Measurements from ENCODE around the gene TMA7. TPM values are rescaled to one million over a fixed set of nuclear protein-coding genes. Genes with fewer than 3 reads are reported as not detected.

The TMA7 gene
- total RNA-seq, 4 donors from 2014 or later, result 115 to 279 (median 192) TPM

DNA sequence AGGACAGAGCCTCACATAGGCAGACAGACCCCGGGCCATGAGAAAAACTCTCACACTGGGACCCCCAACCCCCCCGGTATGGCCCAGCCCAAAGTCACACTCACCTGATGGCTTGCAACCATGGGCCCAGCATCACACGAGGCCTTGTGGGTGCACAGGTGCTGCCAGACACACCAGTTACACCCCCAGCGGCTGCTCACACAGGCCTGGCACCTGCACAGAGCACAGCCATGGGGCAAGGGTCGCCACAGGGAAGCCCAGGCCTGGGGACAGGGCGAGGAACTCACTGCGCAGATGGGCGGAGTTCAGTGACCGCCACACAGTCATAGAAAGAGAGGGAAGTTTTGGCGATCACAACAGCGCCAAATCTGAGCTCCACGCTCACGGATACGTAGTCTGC lies 19.5 kb upstream of the TMA7 start:
- no peak for DNase-seq
- Histone ChIP-seq H3K27ac (no peak overlapping the region), H3K9me3 (no peaks in the 10 kb centered on the region), H3K27me3 (no peaks in the 10 kb centered on the region), H3K4me1 (peaks cover 6 to 9% (median 8%) of the 10 kb centered on the region in 4 donors), H3K36me3 (no peaks in the 10 kb centered on the region), H3K4me3 (no peak overlapping the region)
- intact Hi-C loops (cut with DNase I; ENCODE audit: low total_unique reads), result no loop called here
- in situ Hi-C loops (cut with MboI; ENCODE audit: low pct_ligation_motif_present in 1 of 4, low pct_unique_long_range_greater_than_20kb in 1 of 4, low sequenced_read_pairs in 3 of 4), result no loop called here
- WGBS, 2 donors (ENCODE audit: low coverage in 1 of 2), result 87 to 90% methylated on average over 2 to 14 of the region's 14 CpGs
- TF ChIP-seq EP300 (IDR thresholded peaks at IDR 0.05; ENCODE audit: low read depth), result no peak
- TF ChIP-seq POLR2AphosphoS5 (IDR thresholded peaks at IDR 0.05), result no peak
- TF ChIP-seq, protein P1, sequence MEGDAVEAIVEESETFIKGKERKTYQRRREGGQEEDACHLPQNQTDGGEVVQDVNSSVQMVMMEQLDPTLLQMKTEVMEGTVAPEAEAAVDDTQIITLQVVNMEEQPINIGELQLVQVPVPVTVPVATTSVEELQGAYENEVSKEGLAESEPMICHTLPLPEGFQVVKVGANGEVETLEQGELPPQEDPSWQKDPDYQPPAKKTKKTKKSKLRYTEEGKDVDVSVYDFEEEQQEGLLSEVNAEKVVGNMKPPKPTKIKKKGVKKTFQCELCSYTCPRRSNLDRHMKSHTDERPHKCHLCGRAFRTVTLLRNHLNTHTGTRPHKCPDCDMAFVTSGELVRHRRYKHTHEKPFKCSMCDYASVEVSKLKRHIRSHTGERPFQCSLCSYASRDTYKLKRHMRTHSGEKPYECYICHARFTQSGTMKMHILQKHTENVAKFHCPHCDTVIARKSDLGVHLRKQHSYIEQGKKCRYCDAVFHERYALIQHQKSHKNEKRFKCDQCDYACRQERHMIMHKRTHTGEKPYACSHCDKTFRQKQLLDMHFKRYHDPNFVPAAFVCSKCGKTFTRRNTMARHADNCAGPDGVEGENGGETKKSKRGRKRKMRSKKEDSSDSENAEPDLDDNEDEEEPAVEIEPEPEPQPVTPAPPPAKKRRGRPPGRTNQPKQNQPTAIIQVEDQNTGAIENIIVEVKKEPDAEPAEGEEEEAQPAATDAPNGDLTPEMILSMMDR (IDR thresholded peaks at IDR 0.05), result no peak
- no peak for TF ChIP-seq POLR2A (IDR thresholded peaks at IDR 0.05)

GRCh38 chr3:48422272-48422671 lies 17.8 kb upstream of the TMA7 start:
- 87% methylated on average over 2 of the region's 3 CpGs; no CpG with 5 or more reads in 1 of the 2 donors for WGBS, 2 donors (ENCODE audit: low coverage in 1 of 2)
- Histone ChIP-seq H3K27me3 (no peaks in the 10 kb centered on the region), H3K4me3 (no peak overlapping the region), H3K27ac (no peak overlapping the region), H3K4me1 (peaks cover 22 to 26% (median 23%) of the 10 kb centered on the region in 4 donors), H3K9me3 (no peaks in the 10 kb centered on the region), H3K36me3 (no peaks in the 10 kb centered on the region)
- TF ChIP-seq, protein P1 (IDR thresholded peaks at IDR 0.05), result no peak
- no peak for TF ChIP-seq POLR2A (IDR thresholded peaks at IDR 0.05)
- no peak for TF ChIP-seq POLR2AphosphoS5 (IDR thresholded peaks at IDR 0.05)
- TF ChIP-seq EP300 (IDR thresholded peaks at IDR 0.05; ENCODE audit: low read depth), result no peak
- DNase-seq, result no peak
- intact Hi-C loops (cut with DNase I; ENCODE audit: low total_unique reads), result no loop called here
- in situ Hi-C loops (cut with MboI; ENCODE audit: low pct_ligation_motif_present in 1 of 4, low pct_unique_long_range_greater_than_20kb in 1 of 4, low sequenced_read_pairs in 3 of 4), result no loop called here

DNA sequence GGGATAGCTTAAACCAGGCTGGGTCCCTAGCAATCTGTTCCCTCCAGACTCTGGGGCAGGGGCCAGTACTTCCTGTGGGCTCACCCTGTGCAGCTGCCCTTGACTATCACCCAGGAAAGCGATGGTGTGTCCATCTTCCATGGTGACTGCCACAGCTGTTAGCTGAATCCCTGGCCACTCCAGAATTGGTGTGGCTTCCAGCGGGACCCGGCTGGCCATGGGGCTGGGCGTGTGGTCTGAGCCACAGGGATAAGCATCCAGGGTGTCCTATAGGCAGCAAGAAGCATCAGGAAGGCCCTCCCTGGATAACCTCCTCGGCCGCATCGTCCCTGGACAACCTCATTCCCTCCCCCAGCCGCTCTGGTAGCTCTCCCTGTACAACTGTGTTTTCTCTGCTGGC lies 17.4 kb upstream of the TMA7 start:
- TF ChIP-seq POLR2A (IDR thresholded peaks at IDR 0.05) (no peak), POLR2AphosphoS5 (IDR thresholded peaks at IDR 0.05) (no peak), EP300 (IDR thresholded peaks at IDR 0.05; ENCODE audit: low read depth) (no peak)
- TF ChIP-seq, protein P1 (IDR thresholded peaks at IDR 0.05), result no peak
- Histone ChIP-seq H3K4me1 (peaks cover 26 to 30% (median 26%) of the 10 kb centered on the region in 4 donors), H3K27me3 (no peaks in the 10 kb centered on the region), H3K9me3 (no peaks in the 10 kb centered on the region), H3K36me3 (no peaks in the 10 kb centered on the region), H3K27ac (no peak overlapping the region), H3K4me3 (no peak overlapping the region)
- WGBS, 2 donors (ENCODE audit: low coverage in 1 of 2), result 86% methylated on average over 7 of the region's 8 CpGs; no CpG with 5 or more reads in 1 of the 2 donors
- in situ Hi-C loops (cut with MboI; ENCODE audit: low pct_ligation_motif_present in 1 of 4, low pct_unique_long_range_greater_than_20kb in 1 of 4, low sequenced_read_pairs in 3 of 4), result no loop called here
- intact Hi-C loops (cut with DNase I; ENCODE audit: low total_unique reads), result no loop called here
- DNase-seq, result no peak

- Histone ChIP-seq H3K27me3 (no peaks in the 10 kb centered on the region), H3K4me3 (no peak overlapping the region), H3K4me1 (peaks cover 31 to 37% (median 33%) of the 10 kb centered on the region in 4 donors), H3K36me3 (no peaks in the 10 kb centered on the region), H3K9me3 (no peaks in the 10 kb centered on the region), H3K27ac (no peak overlapping the region)
- TF ChIP-seq EP300 (IDR thresholded peaks at IDR 0.05; ENCODE audit: low read depth), result no peak
- no peak for TF ChIP-seq POLR2AphosphoS5 (IDR thresholded peaks at IDR 0.05)
- TF ChIP-seq, protein P1 (IDR thresholded peaks at IDR 0.05), result no peak
- TF ChIP-seq POLR2A (IDR thresholded peaks at IDR 0.05), result no peak
- intact Hi-C loops (cut with DNase I; ENCODE audit: low total_unique reads) (no loop called here), in situ Hi-C loops (cut with MboI; ENCODE audit: low pct_ligation_motif_present in 1 of 4, low pct_unique_long_range_greater_than_20kb in 1 of 4, low sequenced_read_pairs in 3 of 4) (no loop called here)
- DNase-seq, result no peak
- WGBS, 2 donors (ENCODE audit: low coverage in 1 of 2), result 88% methylated on average over 25 of the region's 25 CpGs; no CpG with 5 or more reads in 1 of the 2 donors
These were observed 16.7 kb upstream of the TMA7 start for GRCh38 chr3:48423241-48423882.
